H1 (cell line): Measurements from ENCODE around the gene PABPN1. TPM values are rescaled to one million over a fixed set of nuclear protein-coding genes. Genes with fewer than 3 reads are reported as not detected.

ENCODE experiments used
- CHD1 ChIP-seq: IDR thresholded peaks from 2 replicates; pipeline ENCODE4 v1.6.1; 2012; ENCODE audit warnings: low read depth, low read length, improper control_type of control experiment
- CHD2 ChIP-seq: IDR thresholded peaks from 2 replicates; pipeline ENCODE4 v1.6.1; 2012; ENCODE audit warnings: low read length, improper control_type of control experiment
- CHD7 ChIP-seq: fragments of 300-600 bp; sonication (generic); IDR thresholded peaks from 2 replicates; pipeline ENCODE4 v1.7.1; 2012; ENCODE audit warnings: low read length, moderate library complexity, mild to moderate bottlenecking, inconsistent platforms; ENCODE audit not compliant: insufficient replicate concordance
- E2F6 ChIP-seq: IDR thresholded peaks from 2 replicates; pipeline ENCODE4 v1.6.1; 2012; ENCODE audit warnings: inconsistent platforms
- GABPA ChIP-seq: IDR thresholded peaks from 2 replicates; pipeline ENCODE4 v1.6.1; 2011; ENCODE audit warnings: mild to moderate bottlenecking, low read length, moderate library complexity, borderline replicate concordance; ENCODE audit not compliant: insufficient read depth
- HDAC6 ChIP-seq: IDR thresholded peaks from one replicate; pipeline ENCODE4 v1.7.1; 2012; ENCODE audit warnings: low read depth, mild to moderate bottlenecking, inconsistent platforms, low read length, moderate library complexity
- KDM4A ChIP-seq: IDR thresholded peaks from one replicate; pipeline ENCODE4 v1.7.1; 2012; ENCODE audit warnings: low read depth, mild to moderate bottlenecking, moderate library complexity, low read length, inconsistent platforms; ENCODE audit not compliant: severe bottlenecking
- MAFK ChIP-seq: IDR thresholded peaks from 2 replicates; pipeline ENCODE4 v1.6.1; 2012; ENCODE audit warnings: low read depth, mild to moderate bottlenecking, improper control_type of control experiment, low read length
- RNF2 ChIP-seq: fragments of 200-900, 300-1000 bp; sonication (generic); IDR thresholded peaks from 2 replicates; pipeline ENCODE4 v1.7.1; 2016; ENCODE audit warnings: borderline replicate concordance, low read depth, mild to moderate bottlenecking, antibody characterized with exemption, low read length; ENCODE audit not compliant: poor library complexity, severe bottlenecking; ENCODE audit errors: missing control alignments
- SIN3A ChIP-seq, 2 experiments: IDR thresholded peaks in 1 of 2; conservative IDR thresholded peaks in 1 of 2; 2 replicates each; pipeline ENCODE4 v1.6.1; 2011 to 2012; ENCODE audit warnings: low read length in 2 of 2, improper control_type of control experiment in 1 of 2, low read depth in 1 of 2, mild to moderate bottlenecking in 1 of 2
- TCF12 ChIP-seq: IDR thresholded peaks from 2 replicates; pipeline ENCODE4 v1.6.1; 2011; ENCODE audit warnings: low read depth, mild to moderate bottlenecking, low read length
- polyA plus RNA-seq, 7 experiments: library from polyadenylated mRNA; depleted of rRNA in 3 of 7; stranded (reverse) in 5 of 7; unstranded in 2 of 7; fragments of >200 nt in 5 of 7; fragments of 200-250 nt in 2 of 7; gene quantifications; 1 replicate in 5 of 7; 2 replicates in 1 of 7; 4 replicates in 1 of 7; pipeline versions ENCODE4 v1.2.1 to v1.2.3, GENCODE V29; 2011 to 2013; ENCODE audit warnings: missing spikeins in 2 of 7, mixed read lengths in 2 of 7
- total RNA-seq: library from RNA; stranded (reverse); fragmentation: NEBNext Ultra II Directional; extraction: Animal tissue kit (Norgen Biotek cat#: 25700); gene quantifications from 2 replicates; pipeline ENCODE4 v1.2.1, GENCODE V29; 2021

Gene PABPN1
- total and polyA plus RNA-seq, 2 of the 8 experiments (the other 6 are each of a cell fraction or from before 2014, with no cell fraction given): 300 to 331 TPM

- TF ChIP-seq CHD7: no peak
- no peak for TF ChIP-seq RNF2
- no peak for TF ChIP-seq TCF12
- no peak for TF ChIP-seq MAFK
- TF ChIP-seq SIN3A (conservative IDR thresholded peaks at IDR 0.05 in 1 of 2, IDR thresholded peaks at IDR 0.05 in 1 of 2; ENCODE audit: low read depth in 1 of 2, low read length in 2 of 2): no peak
- TF ChIP-seq GABPA: no peak
- no peak for TF ChIP-seq KDM4A
- TF ChIP-seq CHD1: no peak
- no peak for TF ChIP-seq E2F6
- no peak for TF ChIP-seq CHD2
- TF ChIP-seq HDAC6: no peak
These were observed 3.2 kb downstream of the PABPN1 start (continued) for GRCh38 chr14:23324455-23324846.
